BJ (cell line): Measurements from ENCODE around the gene IQCM. TPM values are rescaled to one million over a fixed set of nuclear protein-coding genes. Genes with fewer than 3 reads are reported as not detected.
"Not testable (repeated sequence)": the region's sequence is repeated elsewhere in the genome, so short reads cannot be mapped to it uniquely, and the experiment has no call there.

Experiments used
- CTCF ChIA-PET: fragments of 350-600 bp; formaldehyde crosslinking; extraction: SDS; loops from one replicate; lab custom pipeline; 2021; ENCODE audit warnings: antibody characterized with exemption, inconsistent platforms; lab: Yijun Ruan, JAX
- POLR2A ChIA-PET: fragments of 300-600 bp; sonication (Branson Sonifier 250); formaldehyde crosslinking; extraction: SDS; loops from one replicate; lab custom pipeline; 2021; ENCODE audit warnings: antibody characterized with exemption; lab: Charles Lee
- DNase-seq: peaks from one replicate; pipeline ENCODE4 v3.0.0-alpha.2; 2011; ENCODE audit warnings: low read depth
- H3K27me3 ChIP-seq: 2 replicates; pipeline ENCODE4 v1.6.0; 2011; ENCODE audit warnings: low read length; ENCODE audit not compliant: control insufficient read depth, insufficient read depth
- H3K36me3 ChIP-seq: 2 replicates; pipeline ENCODE4 v1.5.1; 2011; ENCODE audit warnings: low read length; ENCODE audit not compliant: control insufficient read depth, insufficient read depth
- H3K4me3 ChIP-seq: 2 replicates; pipeline ENCODE4 v1.5.1; 2011; ENCODE audit warnings: low read depth, mild to moderate bottlenecking, control low read depth, low read length
- CTCF ChIP-seq: IDR thresholded peaks from 2 replicates; pipeline ENCODE4 v1.5.1; 2011; ENCODE audit warnings: low read depth, mild to moderate bottlenecking, control low read depth, inconsistent platforms, low read length, moderate library complexity; ENCODE audit not compliant: insufficient read depth
- polyA plus RNA-seq: library from polyadenylated mRNA; depleted of rRNA; stranded (reverse); fragments of >200 nt; gene quantifications from 2 replicates; pipeline ENCODE4 v1.2.3, GENCODE V29; 2011

IQCM gene
- polyA plus RNA-seq, 1 experiment: not detected

- no peak for DNase-seq
- TF ChIP-seq CTCF: no peak
- Histone ChIP-seq H3K27me3 (no peaks in the 10 kb centered on the region), H3K36me3 (no peaks in the 10 kb centered on the region), H3K4me3 (no peak overlapping the region)
- CTCF ChIA-PET: no interaction called here
- POLR2A ChIA-PET: no interaction called here
Measured at GRCh38 chr4:149343614-149344013, 472.0 kb downstream of the IQCM start.

GRCh38 chr4:149341117-149341516 is 474.5 kb downstream of the IQCM start:
- CTCF ChIA-PET, DNase-seq, H3K27me3 ChIP-seq, H3K36me3 ChIP-seq, POLR2A ChIA-PET, H3K4me3 ChIP-seq: not testable (repeated sequence)

GRCh38 chr4:149328161-149328560 is 487.5 kb downstream of the IQCM start:
- TF ChIP-seq CTCF: no peak
- POLR2A ChIA-PET: no interaction called here
- H3K36me3 ChIP-seq: no peaks in the 10 kb centered on the region
- no peaks in the 10 kb centered on the region for H3K27me3 ChIP-seq
- CTCF ChIA-PET: interaction anchor here (0.9 kb wide), 1 partner anchor 44 kb away, joined by 3 read pairs; no protein-coding TSS in a partner anchor
- no peak for DNase-seq
- no peak overlapping the region for H3K4me3 ChIP-seq

- POLR2A ChIA-PET: no interaction called here
- no peak for DNase-seq
- no peaks in the 10 kb centered on the region for H3K36me3 ChIP-seq
- H3K4me3 ChIP-seq: no peak overlapping the region
- TF ChIP-seq CTCF: no peak
- CTCF ChIA-PET: no interaction called here
- no peaks in the 10 kb centered on the region for H3K27me3 ChIP-seq
Measured at GRCh38 chr4:149322203-149322602, 493.4 kb downstream of the IQCM start.

- ChIA-PET POLR2A (no interaction called here), CTCF (no interaction called here)
- no peak overlapping the region for H3K4me3 ChIP-seq
- no peaks in the 10 kb centered on the region for H3K27me3 ChIP-seq
- TF ChIP-seq CTCF: no peak
- no peaks in the 10 kb centered on the region for H3K36me3 ChIP-seq
- DNase-seq: no peak
Measured at GRCh38 chr4:149321438-149321837, 494.2 kb downstream of the IQCM start.

- H3K27me3 ChIP-seq: no peaks in the 10 kb centered on the region
- H3K36me3 ChIP-seq: no peaks in the 10 kb centered on the region
- no peak overlapping the region for H3K4me3 ChIP-seq
- CTCF ChIA-PET: no interaction called here
- no peak for TF ChIP-seq CTCF
- POLR2A ChIA-PET: no interaction called here
- DNase-seq: no peak
Measured at GRCh38 chr4:149311076-149311475, 504.6 kb downstream of the IQCM start.
